HG02642 (cell line): ENCODE measurements around the gene MLIP.
"Not testable (repeated sequence)": the region's sequence is repeated elsewhere in the genome, so short reads cannot be mapped to it uniquely, and the experiment has no call there.

Source experiments
- ATAC-seq: cut with Tn5 transposase; IDR thresholded peaks from one replicate; pipeline ENCODE4 v1.9.1; 2021; ENCODE audit warnings: mild to moderate bottlenecking; ENCODE audit not compliant: unreplicated experiment, poor library complexity

Gene MLIP, protein sequence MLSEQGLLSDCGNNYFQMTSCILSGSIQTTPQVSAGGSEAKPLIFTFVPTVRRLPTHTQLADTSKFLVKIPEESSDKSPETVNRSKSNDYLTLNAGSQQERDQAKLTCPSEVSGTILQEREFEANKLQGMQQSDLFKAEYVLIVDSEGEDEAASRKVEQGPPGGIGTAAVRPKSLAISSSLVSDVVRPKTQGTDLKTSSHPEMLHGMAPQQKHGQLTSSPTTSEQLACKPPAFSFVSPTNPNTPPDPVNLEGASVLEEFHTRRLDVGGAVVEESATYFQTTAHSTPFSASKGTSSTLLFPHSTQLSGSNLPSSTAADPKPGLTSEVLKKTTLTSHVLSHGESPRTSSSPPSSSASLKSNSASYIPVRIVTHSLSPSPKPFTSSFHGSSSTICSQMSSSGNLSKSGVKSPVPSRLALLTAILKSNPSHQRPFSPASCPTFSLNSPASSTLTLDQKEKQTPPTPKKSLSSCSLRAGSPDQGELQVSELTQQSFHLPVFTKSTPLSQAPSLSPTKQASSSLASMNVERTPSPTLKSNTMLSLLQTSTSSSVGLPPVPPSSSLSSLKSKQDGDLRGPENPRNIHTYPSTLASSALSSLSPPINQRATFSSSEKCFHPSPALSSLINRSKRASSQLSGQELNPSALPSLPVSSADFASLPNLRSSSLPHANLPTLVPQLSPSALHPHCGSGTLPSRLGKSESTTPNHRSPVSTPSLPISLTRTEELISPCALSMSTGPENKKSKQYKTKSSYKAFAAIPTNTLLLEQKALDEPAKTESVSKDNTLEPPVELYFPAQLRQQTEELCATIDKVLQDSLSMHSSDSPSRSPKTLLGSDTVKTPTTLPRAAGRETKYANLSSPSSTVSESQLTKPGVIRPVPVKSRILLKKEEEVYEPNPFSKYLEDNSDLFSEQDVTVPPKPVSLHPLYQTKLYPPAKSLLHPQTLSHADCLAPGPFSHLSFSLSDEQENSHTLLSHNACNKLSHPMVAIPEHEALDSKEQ

DNA sequence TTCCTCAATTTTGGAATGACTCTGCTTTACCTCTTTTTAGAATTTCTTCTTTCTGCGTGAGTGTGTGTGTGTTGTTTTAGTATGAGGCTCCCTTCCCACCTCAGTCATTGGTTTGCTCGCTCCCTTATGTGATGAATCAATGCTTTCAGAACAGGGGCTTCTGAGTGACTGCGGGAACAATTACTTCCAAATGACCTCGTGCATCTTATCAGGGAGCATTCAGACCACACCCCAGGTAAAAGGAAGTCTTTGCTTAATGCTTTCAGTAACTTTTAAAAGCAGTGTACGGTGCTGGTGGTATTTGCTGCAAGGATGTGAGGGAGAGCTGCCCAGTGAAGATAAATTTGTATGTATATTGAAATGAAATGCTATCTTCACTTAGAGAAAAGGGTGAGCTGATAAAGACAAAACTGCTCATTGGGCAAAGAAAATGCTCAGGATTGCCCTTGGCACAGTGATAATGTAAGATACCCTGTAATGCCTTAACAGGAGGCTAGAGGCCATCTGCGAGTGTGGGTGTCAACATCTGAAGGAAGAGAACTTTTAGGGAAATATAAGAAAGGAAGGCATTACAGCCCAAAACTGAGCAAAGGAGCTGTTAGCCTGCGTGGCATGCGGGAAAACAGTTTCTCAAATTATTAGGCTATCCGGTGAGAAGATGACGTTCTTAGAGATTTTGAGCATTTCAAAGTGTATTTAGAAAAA, at the start of gene MLIP:
MLIP (plus strand) TSS at position 103 of the 705 bp plus-strand sequence; CDS start at position 140, 37 bp downstream.
- no peak for ATAC-seq

DNA sequence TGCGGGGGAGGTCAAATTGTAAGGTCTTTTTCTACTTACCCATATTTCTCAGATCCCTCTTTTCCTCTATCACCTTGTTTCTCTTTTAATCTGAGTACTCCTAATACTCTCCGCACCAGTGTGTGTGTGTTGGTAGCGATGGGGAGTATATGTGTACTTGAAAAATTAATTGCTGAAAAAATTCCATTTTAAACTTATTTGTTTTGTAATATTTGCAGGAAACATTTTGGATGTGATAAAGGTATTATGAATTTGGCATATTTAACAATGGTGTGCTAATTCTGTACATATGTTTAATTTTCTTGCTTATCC, 48.1 kb upstream of the MLIP start:
- ATAC-seq: no peak

DNA sequence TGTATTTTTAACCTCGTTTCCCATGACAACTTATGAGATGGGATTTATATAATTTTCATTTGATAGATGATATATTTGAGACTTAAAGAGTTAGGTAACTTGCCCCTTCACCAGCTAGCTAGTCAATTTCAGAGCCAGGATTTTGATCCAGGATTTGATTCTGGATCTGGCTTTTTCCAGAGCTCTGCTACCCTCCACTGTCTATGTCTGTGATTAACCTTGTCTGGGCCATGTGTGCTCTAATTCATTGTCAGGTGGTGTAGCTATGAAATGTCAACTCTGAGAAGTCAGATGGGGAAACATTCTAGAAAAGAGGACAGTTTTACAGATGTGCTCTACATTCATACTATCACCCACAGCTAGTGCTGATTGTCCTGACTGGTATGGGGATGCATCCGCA, 42.5 kb upstream of the MLIP start:
- ATAC-seq: no peak

DNA sequence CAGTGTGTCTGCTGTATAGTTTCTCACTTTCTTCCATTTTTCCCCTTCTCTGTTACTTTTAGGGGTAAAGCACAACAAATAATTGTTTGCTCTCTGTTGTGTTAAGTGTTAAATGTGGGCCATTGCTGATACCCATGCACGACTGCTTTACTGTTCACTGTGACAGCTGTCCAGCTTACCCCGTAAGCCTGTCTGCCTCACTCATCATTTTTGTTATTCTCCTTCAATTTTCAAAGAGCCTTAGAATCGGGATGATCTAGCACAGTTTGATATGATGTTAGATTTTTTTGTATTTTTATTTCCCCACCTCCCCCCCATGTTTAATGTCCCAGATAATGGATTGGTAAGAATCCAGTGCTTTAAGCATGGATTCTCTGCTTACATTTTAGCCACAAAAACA, 41.2 kb upstream of the MLIP start:
- no peak for ATAC-seq

DNA sequence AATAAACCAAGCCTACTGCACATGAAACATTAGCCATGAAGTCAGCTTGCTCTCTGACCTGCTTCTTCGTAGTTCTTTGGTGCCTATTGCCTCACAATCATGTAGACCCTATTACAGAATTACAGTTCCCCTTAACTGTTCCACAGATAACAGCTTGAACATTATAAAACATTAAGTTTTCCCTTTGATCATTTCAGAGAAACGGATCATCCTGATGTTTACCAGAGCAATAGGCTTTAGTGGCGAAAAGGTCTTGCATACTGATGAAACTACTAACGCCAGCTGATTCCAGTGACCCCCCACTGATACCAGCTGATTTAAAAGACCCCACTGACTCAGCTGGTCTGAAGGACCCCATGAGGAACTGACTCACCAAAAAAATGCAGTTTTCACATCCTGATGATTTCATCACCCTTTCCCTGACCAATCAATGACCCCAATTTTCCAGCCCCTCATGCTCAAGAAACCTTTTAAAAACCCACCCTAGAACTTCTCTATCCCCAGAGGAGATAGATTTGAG, 39.4 kb upstream of the MLIP start:
- no peak for ATAC-seq

DNA sequence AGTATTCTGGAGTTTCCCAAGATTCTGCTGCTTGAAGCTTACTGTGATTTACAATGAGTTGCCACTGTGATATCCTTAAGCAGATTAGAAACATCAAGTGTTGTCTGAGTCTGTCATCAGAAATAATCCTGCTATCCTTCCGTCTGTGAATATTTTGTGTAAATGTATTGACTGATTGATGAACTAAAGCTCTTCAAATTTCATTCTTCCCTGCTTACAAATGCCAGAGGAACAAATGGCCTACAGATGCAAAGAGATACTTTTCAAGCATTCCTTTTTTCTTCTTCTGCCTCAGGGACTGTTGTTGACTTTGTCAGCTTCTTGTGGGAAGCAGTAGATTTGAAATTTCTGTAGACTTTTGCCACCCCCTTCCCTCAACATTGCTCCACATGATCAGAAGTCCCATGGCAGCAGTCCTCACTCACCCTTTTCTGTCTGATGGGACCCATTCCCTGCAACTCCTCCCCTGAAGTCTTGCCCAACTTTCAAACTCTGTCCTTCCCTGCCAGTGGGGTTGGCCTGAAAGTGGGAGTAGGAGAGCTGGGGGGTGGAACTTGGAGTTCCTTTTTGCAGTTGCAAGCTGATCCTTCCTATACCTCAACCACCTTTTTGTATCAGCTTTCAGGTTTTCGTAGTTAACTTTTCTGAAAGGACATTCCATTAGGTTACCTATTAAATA, 38.5 kb upstream of the MLIP start:
- ATAC-seq: no peak

DNA sequence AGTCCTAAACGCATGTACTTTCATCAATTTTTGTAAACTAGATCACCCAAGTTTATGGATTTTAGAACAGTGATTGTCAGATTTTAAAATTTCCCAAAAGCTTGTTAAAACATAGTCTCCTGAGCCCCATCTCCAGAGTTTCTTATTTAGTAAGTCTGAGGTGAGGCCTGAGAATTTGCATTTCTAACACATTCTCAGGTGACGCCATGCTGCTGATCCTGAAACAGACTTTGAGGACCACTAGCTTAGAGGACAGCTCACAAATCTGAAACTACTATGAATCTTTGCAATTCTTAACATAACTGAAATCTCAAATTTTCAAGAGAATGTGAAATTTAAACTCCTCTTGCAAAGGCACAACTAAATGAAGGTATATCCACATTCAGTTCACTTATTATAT, 37.8 kb upstream of the MLIP start:
- ATAC-seq: no peak

DNA sequence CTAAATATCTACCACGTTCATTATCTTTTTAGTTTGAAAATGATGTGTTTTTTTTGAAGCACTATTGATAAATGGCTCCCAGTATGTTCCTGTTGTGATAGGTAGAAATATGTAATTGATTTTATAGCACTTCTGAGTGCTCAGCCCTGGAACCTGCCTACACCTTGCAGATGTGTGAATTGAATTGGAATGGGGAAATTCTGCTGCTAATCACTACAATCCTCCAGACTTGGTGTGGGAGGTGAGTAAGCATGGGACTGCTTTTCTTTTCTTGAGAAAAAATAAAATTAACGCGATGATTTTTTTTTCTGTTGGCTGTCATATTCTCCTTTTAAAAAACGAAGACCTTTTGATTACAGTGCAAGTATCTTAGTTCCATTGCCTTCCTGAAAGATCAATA, 37.1 kb upstream of the MLIP start:
- no peak for ATAC-seq

DNA sequence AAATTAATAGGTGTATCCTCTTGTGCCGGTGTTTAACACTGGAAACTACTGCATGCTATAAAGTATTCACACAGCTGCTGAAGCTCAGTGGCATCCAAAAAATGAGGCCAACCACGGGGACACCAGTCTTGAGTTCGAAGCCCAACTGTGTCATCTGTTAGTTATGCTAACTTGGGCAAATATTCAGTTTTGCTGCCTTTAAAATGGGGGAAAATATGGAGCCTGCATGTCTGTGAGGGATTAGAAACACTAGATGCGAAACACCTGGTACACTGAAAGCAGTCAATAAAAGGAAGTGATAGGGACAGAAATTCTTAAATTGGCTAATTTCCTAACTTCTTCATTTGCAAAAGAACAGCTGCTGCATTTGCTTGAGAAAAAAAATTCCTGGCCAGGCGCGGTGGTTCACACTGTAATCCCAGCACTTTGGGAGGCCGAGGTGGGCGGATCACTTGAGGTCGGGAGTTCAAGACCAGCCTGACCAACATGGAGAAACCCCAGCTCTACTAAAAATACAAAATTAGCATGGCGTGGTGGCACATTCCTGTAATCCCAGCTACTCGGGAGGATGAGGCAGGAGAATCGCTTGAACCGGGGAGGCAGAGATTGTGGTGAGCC, 36.6 kb upstream of the MLIP start:
- ATAC-seq: no peak

DNA sequence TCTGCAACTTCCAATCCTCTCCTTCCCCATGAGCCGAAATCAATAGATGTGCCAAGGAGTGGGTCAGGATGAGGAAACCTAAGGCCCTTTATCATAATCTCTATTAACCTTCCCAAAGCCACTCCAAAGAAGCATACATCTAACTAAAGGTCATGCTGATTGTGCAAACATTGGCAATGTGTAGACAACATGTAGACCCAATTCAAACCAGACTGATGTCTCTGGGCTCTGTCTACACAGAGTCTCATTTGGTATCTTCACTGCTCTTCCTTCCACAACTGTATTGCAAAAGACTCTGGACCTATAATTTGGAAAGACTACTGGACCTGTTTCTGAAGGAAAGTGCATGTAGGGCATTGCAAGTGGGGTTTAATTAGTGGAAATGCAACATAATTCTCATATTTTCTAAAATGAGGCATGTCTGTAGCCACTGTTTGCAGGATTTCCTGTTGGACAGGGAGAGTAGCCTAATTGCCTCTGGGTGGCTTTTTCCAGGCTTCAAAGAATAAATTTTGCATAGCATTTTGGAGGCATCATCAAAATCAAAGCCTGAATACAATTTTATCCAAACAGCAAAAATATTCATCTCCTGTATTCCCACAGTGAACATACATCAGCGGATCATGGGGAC, 35.0 kb upstream of the MLIP start:
- no peak for ATAC-seq

DNA sequence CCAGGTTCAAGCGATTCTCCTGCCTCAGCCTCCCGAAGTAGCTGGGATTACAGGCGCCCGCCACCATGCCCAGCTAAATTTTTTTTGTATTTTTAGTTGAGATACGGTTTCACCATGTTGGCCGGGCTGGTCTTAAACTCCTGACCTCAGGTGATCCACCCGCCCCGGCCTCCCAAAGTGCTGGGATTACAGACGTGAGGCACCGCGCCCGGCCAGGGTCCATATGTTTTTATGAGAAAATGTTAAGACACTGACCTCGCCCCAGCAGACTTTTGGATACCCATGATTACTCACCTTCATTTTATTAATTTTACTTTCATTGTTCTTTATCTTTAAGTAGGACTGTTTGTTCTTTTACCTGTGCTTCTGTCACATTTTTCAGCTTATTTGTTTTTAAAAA, 29.7 kb upstream of the MLIP start:
- ATAC-seq: not testable (repeated sequence)

DNA sequence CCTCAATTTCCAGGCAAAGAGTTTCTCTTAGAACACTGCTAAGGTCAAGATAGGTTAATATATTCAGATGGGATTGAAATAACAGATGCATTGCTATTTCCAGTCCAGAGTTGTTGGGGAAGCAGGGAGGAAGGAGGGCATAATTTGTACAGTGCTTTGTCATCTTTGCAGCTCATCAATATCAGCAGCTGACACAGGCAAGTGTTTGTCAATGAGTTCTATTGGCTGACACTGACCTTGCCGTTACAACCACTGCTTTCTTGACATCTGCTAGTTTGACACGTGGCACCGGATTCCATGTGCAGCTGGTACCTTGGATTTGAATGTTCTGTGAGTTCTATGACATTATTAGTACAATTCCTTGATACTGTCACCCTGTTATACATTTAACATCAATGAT, 28.0 kb upstream of the MLIP start:
- ATAC-seq: no peak

DNA sequence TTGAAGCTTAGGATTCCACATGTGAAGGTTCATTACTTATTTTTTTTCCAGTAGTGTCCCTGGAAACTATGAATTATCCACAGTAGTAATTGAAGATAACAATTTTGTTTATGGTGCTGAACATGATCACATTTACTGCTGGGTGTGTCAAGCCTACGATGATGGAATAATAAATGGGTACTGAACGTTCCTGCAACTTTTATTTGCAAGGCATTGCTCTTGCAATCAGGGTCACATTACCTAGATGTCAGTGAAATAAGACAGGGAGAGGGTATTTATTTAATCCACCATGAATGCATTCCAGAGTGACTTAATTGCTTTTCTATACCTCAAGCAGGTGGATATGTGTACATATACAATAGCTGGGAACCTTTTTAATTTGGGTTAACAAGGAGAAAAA, 27.0 kb upstream of the MLIP start:
- ATAC-seq: no peak

DNA sequence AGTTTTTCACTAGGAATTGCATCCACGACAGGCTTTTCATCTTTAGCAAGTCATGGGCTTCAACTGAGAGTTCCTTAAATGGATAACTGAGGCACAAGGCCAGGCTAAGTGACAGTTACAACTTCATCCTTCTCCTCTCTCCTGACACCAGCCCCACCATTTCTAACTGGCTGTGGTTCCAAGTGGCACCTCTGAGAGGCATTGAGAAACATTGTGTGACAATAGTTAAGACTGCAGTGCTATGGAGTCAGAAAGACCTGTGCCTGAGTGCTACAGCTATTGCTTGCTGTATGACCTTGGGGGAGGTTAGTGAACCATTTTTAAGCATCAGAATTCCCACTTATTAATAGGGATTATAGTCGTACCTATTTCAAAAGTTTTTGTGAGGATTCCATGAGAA, 26.2 kb upstream of the MLIP start:
- no peak for ATAC-seq

DNA sequence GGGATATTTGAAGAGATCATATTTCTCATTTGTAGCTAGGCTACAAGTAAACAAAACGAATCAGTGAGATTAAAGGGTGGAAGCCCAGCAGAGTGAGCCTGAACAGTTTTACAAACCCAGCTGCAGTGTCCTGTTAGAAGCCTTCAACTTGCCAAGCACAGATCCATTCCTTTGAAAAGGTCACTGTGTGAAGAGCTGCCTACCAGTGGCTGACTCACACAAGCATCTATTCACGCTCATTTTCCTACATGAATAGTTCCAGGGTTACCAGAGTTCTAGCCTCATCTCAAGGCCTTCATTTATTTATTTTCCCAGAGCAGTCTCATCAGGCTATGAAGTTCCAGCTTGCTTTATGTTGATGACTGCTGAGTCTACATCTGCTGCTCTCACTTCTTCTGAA, 25.7 kb upstream of the MLIP start:
- ATAC-seq: no peak

DNA sequence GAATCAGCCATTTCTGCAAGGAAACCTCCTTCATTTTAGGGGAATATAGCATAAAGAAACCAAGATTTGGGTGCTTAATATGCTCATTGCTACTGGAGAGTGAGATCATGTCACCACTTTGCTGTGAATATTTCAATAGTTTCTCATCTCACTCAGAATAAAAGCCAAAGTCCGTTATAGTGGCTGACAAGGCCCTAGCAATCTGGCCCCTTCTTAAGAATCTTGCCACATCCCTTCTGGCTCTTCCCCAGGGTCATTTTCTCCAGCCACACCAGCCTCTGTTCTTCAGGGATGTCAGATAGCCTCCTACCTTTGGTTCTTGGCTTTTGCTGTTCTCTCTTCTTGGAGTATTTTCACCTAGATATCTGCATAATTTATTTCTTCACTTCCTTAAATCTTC, 24.8 kb upstream of the MLIP start:
- no peak for ATAC-seq

DNA sequence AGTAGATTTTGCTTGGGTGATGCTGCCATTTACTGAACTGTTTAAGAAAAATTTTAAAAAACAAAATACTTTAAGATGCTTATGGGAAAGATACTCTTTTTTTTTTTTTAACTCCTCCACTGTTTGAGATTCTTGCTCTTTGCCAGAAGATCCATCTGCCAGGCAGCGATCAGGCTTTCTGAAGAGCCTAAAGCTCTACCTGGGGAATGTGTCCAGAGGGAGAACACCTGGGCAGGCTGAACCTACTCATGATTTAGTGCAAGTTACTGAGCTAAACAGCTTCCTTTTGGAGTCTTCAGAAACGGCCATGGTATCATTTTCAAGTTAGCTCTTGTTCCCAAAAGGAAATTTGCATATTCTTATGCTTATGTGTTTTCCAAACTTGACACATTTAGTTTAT, 23.5 kb upstream of the MLIP start:
- ATAC-seq: no peak

DNA sequence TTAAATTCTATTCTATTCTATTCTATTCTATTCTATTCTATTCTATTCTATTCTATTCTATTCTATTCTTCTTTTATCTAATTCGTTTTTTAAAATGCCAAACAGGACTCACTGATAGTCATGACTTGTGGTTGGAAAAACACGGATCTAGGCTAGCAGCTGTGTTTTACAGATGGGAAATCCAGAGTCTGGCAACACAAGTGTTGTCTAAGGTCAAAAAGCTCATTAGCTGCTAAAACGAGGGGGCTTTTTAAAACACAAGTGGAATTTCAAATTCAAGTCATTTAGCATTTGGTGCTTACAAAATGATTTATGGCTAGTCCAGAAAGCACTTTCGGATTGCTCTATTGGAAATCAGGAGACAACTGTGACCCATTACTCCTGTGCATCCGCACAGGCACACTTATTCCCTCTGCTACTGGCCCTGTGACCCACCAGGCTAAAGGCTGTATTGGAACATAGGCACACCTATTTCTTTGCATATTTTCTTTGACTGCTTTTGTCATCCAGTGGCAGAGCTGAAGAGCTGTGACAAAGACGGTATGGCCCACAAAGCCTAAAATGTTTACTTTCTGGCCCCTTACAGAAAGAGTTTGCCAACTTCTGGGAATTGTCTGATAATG, 17.8 kb upstream of the MLIP start:
- no peak for ATAC-seq

DNA sequence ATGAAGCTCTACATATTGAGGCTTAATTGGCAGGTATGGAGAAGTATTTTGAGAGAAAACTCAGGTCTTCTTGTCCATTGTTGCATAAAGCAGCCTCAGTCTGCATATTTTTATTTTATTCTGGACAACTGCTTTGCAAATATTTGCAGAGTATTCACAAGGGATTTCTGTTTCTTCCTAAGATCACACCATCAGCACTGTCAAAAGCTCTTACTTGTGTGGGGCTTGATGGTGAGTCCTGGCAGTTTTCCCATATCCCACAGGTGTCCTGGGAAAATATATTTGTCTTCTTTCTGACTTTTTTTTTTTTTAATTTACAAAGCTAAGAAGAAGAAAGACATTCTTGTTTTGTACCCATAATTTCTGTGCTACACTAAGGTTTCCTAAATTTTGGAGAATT, 16.9 kb upstream of the MLIP start:
- no peak for ATAC-seq
